GM23338 (cell line): ENCODE results near the gene ANAPC5. TPM values are rescaled to one million over a fixed set of nuclear protein-coding genes. Genes with fewer than 3 reads are reported as not detected.
"Not testable (repeated sequence)": the region's sequence is repeated elsewhere in the genome, so short reads cannot be mapped to it uniquely, and the experiment has no call there.

Experiments
- ATAC-seq: fragments of 200-7000 bp; cut with Tn5 transposase; 3 replicates; pipeline ENCODE4 v1.9.1; 2020
- DNase-seq: peaks from one replicate; pipeline ENCODE4 v3.0.0-alpha.2; 2015; ENCODE audit warnings: low spot score
- H2AFZ ChIP-seq: fragments of 200-600 bp; sonication (generic); 2 replicates; pipeline ENCODE4 v1.8.0; 2016; ENCODE audit warnings: antibody characterized with exemption, mild to moderate bottlenecking, moderate library complexity
- H3F3A ChIP-seq: fragments of 200-600 bp; sonication (generic); replicated peaks from 2 replicates; pipeline ENCODE4 v1.8.0; 2017; ENCODE audit warnings: antibody characterized with exemption, mixed run types, low read depth
- H3K27ac ChIP-seq: fragments of 200-600 bp; sonication (generic); 2 replicates; pipeline ENCODE4 v1.6.1; 2016; ENCODE audit warnings: low read depth
- H3K27me3 ChIP-seq: fragments of 200-600 bp; sonication (generic); 2 replicates; pipeline ENCODE4 v1.8.0; 2016; ENCODE audit warnings: mild to moderate bottlenecking, mixed run types, moderate library complexity; ENCODE audit not compliant: insufficient read depth
- H3K36me3 ChIP-seq: fragments of 200-600 bp; sonication (generic); 2 replicates; pipeline ENCODE4 v1.8.0; 2016; ENCODE audit warnings: mild to moderate bottlenecking; ENCODE audit not compliant: insufficient read depth
- H3K4me1 ChIP-seq: fragments of 200-600 bp; sonication (generic); 2 replicates; pipeline ENCODE4 v1.8.0; 2016; ENCODE audit warnings: mild to moderate bottlenecking, moderate library complexity; ENCODE audit not compliant: insufficient read depth
- H3K4me2 ChIP-seq: fragments of 200-600 bp; sonication (generic); 2 replicates; pipeline ENCODE4 v1.7.1; 2017; ENCODE audit warnings: mixed run types
- H3K4me3 ChIP-seq: fragments of 200-600 bp; sonication (generic); 2 replicates; pipeline ENCODE4 v1.6.1; 2016; ENCODE audit warnings: mixed run types
- H3K79me2 ChIP-seq: fragments of 200-600 bp; sonication (generic); replicated peaks from 2 replicates; pipeline ENCODE4 v1.8.0; 2017; ENCODE audit warnings: mild to moderate bottlenecking; ENCODE audit not compliant: insufficient read depth
- H3K9me2 ChIP-seq: fragments of 200-600 bp; sonication (generic); 2 replicates; pipeline ENCODE4 v1.8.0; 2017; ENCODE audit not compliant: insufficient read depth
- H4K20me1 ChIP-seq: fragments of 200-600 bp; sonication (generic); replicated peaks from 2 replicates; pipeline ENCODE4 v1.8.0; 2017; ENCODE audit warnings: mild to moderate bottlenecking; ENCODE audit not compliant: insufficient read depth
- H3K27ac Mint-ChIP-seq: 2 replicates; pipeline ENCODE4 v1.8.0; 2020; ENCODE audit warnings: inconsistent platforms, mild to moderate bottlenecking, moderate library complexity, mixed read lengths
- H3K27me3 Mint-ChIP-seq: 3 replicates; pipeline ENCODE4 v1.8.0; 2022; ENCODE audit warnings: low read depth, mild to moderate bottlenecking, moderate library complexity, mixed read lengths, inconsistent platforms; ENCODE audit not compliant: insufficient read depth, poor library complexity
- H3K36me3 Mint-ChIP-seq: 3 replicates; pipeline ENCODE4 v1.8.0; 2021; ENCODE audit warnings: low read depth, mild to moderate bottlenecking, inconsistent platforms, moderate library complexity, mixed read lengths
- H3K4me1 Mint-ChIP-seq: 3 replicates; pipeline ENCODE4 v1.8.0; 2020; ENCODE audit warnings: mild to moderate bottlenecking, inconsistent platforms, mixed read lengths
- H3K4me3 Mint-ChIP-seq: 3 replicates; pipeline ENCODE4 v1.8.0; 2021; ENCODE audit warnings: moderate library complexity, mild to moderate bottlenecking, inconsistent platforms, mixed read lengths
- H3K9me3 Mint-ChIP-seq: 3 replicates; pipeline ENCODE4 v1.8.0; 2020; ENCODE audit warnings: moderate library complexity, mild to moderate bottlenecking, inconsistent platforms, mixed read lengths
- ZNF331 ChIP-seq: fragments of 250-450 bp; sonication (Bioruptor Pico); IDR thresholded peaks from 2 replicates; pipeline ENCODE4 v1.5.0; 2020; ENCODE audit warnings: low read depth, mild to moderate bottlenecking, moderate library complexity
- ZNF462 ChIP-seq: fragments of 250-450 bp; sonication (Bioruptor Pico); IDR thresholded peaks from 2 replicates; pipeline ENCODE4 v1.5.0; 2020; ENCODE audit warnings: mild to moderate bottlenecking, moderate library complexity
- polyA plus RNA-seq: library from polyadenylated mRNA; unstranded; fragments of >200 nt; fragmentation: Nextera tagmentation; extraction: Ambion mirVana; gene quantifications from 2 replicates; pipeline ENCODE4 v1.2.1, GENCODE V29; 2016
- total RNA-seq: library from RNA; depleted of rRNA; stranded (reverse); fragments of >200 nt; shearing (Covaris generic); gene quantifications from 2 replicates; pipeline ENCODE4 v1.2.3, GENCODE V29; 2014

ANAPC5 gene
- total and polyA plus RNA-seq, 2 experiments from 2014 or later: 65.9 to 125 TPM

GRCh38 chr12:121314431-121314830 is 37.8 kb downstream of the ANAPC5 start (continued):
- TF ChIP-seq ZNF331: no peak
- no peak for TF ChIP-seq ZNF462 (CRISPR knock-in tag)

GRCh38 chr12:121310231-121310630 is 42.0 kb downstream of the ANAPC5 start:
- not testable (repeated sequence) for H3K4me3 ChIP-seq, H3F3A ChIP-seq, H3K4me3 Mint-ChIP-seq

GRCh38 chr12:121307397-121307796 is 44.8 kb downstream of the ANAPC5 start:
- H3K9me3 Mint-ChIP-seq, H3K4me1 Mint-ChIP-seq, H3K4me1 ChIP-seq, H3K27me3 ChIP-seq, H3K4me2 ChIP-seq, H3F3A ChIP-seq, H3K79me2 ChIP-seq, DNase-seq, H3K4me3 ChIP-seq, H3K27ac Mint-ChIP-seq, H3K27me3 Mint-ChIP-seq, H3K4me3 Mint-ChIP-seq, ATAC-seq, H4K20me1 ChIP-seq, H3K36me3 ChIP-seq, H2AFZ ChIP-seq, H3K9me2 ChIP-seq, H3K27ac ChIP-seq: not testable (repeated sequence)
- peaks cover 28% of the 10 kb centered on the region for H3K36me3 Mint-ChIP-seq

More at GRCh38 chr12:121310231-121310630, 42.0 kb downstream of the ANAPC5 start:
- H3K27ac ChIP-seq, H4K20me1 ChIP-seq, H3K79me2 ChIP-seq, H3K9me2 ChIP-seq, H3K4me1 Mint-ChIP-seq, H2AFZ ChIP-seq, DNase-seq, H3K36me3 ChIP-seq, H3K4me1 ChIP-seq, H3K4me2 ChIP-seq, ATAC-seq, H3K27ac Mint-ChIP-seq, H3K27me3 Mint-ChIP-seq, H3K27me3 ChIP-seq, H3K9me3 Mint-ChIP-seq: not testable (repeated sequence)
- peaks cover 30% of the 10 kb centered on the region for H3K36me3 Mint-ChIP-seq
